HG03442 (cell line): ENCODE data around the gene SMIM10L1.

Source experiments
- ATAC-seq: cut with Tn5 transposase; IDR thresholded peaks from one replicate; pipeline ENCODE4 v1.9.1; 2021; ENCODE audit warnings: mild to moderate bottlenecking, moderate library complexity; ENCODE audit not compliant: unreplicated experiment

SMIM10L1 gene

GRCh38 chr12:11183011-11183410 is 12.0 kb downstream of the SMIM10L1 start:
- ATAC-seq = no peak

GRCh38 chr12:11186837-11187236 is 15.8 kb downstream of the SMIM10L1 start, which contains the start of gene TAS2R42:
TSS of gene TAS2R42 (minus strand) at chr12:11186937. CDS start at chr12:11186937, 0 bp downstream.
- no peak for ATAC-seq

GRCh38 chr12:11202811-11203210 is 31.8 kb downstream of the SMIM10L1 start:
- ATAC-seq = no peak

- no peak for ATAC-seq
Observed at GRCh38 chr12:11204173-11204572, 33.2 kb downstream of the SMIM10L1 start.

- ATAC-seq = no peak
Observed at GRCh38 chr12:11209113-11209512, 38.1 kb downstream of the SMIM10L1 start.
